Non-pigmented ciliary epithelial cell (primary cell): ENCODE results near the gene TNFRSF14.
"Not testable (repeated sequence)": the region's sequence is repeated elsewhere in the genome, so short reads cannot be mapped to it uniquely, and the experiment has no call there.

ENCODE experiments used
- DNase-seq: peaks from one replicate; pipeline ENCODE4 v3.0.0-alpha.2; 2010; ENCODE audit warnings: low read depth

The TNFRSF14 gene

GRCh38 chr1:2539312-2539907 lies 16.8 kb upstream of the TNFRSF14 start:
- no peak for DNase-seq

DNA sequence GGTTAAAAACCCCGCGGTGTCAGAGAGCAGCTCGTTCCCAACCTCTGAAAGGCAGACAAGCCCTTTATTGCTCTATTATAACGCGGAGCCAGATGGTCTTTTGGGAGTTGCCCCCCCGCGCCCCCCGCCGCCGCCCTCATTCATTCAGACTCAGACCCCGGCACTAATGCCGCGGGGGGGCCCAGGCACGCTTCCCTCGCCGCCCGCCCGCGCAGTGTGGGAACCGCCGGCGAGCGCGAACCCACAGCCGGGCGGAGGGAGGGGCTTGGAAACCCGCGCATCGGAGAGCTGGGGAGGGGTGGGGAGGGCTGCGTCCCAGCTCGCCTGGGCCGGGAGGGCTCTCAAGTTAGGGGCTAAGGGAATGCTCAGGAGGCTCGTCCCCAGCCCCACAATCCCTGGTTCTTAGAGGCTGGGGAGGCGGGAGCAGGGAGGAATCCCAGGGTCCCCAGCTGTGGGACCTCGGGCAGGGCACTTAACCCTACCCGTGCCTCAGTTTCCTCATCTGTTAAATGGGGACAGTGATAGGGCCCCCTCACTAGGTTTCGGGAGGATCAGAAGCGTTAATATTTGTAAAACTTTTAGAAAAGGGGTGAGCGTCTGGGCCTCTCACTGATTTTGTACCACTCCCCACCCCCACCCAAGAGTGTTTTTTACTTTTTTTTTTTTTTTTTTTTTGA lies 15.2 kb upstream of the TNFRSF14 start:
- no peak for DNase-seq

GRCh38 chr1:2541619-2542245 lies 14.4 kb upstream of the TNFRSF14 start:
- DNase-seq, result no peak

GRCh38 chr1:2542246-2542915 lies 13.8 kb upstream of the TNFRSF14 start:
- no peak for DNase-seq

DNA sequence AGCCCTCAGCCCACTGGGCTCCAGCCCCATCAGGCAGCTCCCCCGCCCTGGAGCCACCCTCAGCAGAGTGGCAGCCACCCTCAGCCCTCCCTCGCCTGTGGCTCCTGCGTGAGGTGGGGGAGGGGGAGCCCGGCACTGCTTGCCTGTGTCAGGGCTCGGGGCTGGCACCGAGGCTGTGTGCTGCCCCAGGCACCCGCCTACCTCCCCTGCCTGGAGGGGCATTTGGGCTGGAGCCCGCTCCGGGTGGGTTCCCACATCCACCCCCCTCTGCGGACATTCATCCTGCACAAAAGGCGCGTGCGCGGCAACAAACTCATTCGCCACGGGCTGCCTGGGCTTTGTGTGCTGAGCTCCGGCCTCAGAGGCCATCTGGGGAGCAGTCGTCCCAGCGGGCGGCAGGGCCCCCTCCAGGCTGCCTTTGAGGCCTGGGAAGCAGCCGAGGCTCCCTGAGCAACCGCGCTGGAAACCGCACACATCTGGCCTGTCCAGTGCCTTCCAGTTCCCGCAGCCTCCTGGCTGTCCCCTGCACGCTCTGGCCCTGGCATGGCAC lies 12.6 kb upstream of the TNFRSF14 start:
- no peak for DNase-seq

DNA sequence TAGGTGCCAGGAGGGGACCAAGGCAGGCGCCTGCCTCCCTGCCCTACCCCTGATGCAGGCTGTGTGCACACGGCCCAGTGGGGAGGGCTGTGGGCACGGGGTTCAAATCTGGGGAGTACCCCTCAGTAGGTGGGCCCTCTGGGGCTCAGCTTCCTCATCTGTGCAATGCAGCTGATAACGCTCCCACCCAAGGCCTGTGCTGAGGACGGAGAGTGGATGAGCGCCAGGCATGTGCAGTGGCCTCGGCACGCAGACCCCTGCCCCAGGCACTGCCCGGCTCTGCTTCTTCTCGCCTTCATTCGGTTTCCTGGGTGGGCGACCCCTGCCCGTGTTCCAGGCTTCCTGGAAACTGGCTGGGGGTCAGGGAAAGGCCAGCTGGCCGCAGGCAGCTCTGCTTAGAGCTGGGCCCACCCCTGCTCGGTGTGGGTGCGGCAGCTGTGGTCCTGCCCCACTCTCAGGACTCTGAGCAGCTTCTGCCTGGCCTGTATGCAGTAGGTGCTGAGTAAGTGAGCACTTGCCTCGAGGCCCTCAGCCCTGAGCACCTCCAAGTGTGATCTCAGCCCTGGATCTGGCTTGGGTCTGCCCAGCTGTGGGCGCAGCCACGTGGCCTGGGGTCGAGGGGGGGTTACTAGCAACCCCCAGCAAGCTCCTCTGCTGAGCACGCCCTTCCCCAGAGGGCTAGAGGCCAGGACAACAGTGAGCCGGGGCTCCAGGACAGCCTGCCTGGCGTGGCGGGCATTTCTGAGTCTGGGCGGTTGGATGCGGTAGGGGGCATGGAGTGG lies 11.9 kb upstream of the TNFRSF14 start:
- DNase-seq, result no peak

DNA sequence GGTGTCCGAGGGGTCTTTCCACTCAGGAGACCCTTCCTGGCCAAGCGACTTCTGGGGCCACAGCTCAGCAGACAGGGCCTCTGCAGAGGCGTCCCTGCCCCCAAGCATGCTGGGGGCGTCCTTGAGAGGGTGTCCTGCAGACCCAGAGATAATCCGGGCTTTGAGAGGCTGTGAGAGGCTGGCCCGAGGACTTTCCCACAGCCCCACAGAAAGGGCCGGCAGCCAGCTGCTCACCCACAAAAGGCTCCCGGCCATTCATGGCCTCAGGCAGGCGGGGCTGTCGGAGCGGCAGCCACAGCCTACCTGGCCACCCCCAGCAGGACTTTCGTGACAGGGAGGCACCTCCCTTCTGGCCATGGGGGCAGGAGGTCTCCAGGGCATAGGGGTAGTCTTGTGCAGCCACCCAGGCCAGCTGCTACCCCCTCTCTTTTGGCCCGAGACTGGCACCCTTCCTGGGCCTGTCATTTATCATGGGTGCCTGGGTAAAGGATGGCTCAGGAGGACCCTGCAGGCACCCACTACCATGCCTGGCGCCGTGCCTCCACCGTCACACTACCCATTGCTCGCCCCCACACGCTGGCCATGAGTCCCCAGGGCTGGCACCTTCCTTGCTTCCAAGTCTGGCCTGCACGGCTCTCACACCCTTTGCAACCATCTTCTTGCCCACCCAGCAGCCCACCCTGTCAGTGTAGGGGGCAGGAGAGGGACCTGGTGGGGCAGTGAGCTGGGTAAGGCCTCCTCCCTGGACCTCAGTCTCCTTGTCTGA lies 11.1 kb upstream of the TNFRSF14 start:
- DNase-seq, result no peak

- no peak for DNase-seq
Measured at GRCh38 chr1:2545754-2546514, 10.2 kb upstream of the TNFRSF14 start.

DNA sequence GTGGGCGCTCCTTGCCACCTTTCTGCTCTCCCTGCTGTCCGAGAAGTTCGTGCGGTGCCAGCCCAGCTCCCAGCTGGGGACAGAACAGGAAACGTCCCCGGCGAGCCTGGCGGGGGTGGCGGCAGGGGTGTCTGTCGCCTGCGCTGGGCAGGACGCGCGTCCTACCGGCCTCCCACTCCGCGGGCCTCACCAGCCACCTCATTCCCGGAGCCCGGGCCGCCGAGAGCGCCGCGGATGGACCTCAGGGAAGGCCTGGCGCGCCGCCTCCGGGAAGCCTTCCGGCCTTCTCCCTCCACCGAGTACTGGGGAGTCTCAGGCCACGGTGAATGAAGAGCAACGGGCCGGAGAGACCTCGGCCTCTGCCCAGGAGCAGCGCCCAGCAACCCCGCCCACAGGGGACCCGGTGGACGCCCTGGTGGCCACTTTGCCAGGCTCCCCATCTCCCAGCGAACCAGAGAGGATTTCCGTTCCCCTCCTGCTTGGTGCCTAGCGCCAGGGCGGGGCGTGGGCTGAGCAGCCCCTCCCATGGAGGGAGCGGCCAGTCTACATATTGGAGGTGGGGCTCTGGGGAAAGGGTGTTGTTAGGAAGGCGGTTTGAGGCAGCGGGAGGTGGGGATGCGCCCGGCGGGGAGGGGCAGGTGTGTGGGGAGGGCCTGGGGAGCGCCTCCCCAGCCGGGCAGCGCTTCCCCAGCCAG lies 9.5 kb upstream of the TNFRSF14 start:
- DNase-seq, result no peak

DNA sequence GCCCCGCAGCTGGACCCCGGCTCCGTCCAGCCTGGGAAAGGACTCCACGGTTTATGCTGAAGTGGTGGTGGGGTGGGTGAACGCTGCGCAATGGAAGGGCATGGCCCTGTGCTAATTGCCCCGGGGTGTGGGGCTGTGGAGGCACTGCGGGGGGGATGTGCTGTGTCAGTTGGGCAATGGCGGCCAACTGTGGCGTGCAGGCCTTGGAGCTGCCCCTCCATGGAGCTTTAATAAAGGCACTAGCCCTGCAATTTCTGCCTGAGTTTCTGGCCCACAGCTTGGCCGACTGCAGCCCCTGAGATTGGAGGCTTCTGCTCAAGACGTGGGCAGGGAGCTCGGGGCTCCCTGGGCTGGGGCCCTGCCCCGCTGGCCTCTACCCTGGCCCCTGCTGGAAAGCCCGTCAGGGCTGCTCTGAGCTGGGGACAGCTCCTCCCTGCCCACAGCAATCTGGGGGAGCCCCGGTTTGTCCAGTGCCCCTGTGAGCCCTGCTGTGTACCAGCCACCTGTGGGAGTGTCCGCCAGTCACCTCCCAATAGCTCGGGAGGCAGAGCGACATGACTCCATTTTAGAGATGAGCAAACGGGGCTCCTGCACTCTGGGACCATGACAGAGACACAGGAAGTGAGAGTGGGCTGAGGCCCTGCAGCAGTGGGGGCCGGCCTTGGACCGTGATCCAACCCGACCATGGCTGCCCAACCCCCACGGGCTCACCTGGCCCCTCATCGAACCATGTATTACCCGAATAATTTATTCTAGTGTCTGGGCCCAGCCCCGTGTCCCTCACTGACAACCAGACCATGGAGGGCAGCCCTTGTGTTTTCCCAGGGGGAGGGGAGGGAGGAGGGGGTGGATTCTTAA lies 8.7 kb upstream of the TNFRSF14 start:
- no peak for DNase-seq

DNA sequence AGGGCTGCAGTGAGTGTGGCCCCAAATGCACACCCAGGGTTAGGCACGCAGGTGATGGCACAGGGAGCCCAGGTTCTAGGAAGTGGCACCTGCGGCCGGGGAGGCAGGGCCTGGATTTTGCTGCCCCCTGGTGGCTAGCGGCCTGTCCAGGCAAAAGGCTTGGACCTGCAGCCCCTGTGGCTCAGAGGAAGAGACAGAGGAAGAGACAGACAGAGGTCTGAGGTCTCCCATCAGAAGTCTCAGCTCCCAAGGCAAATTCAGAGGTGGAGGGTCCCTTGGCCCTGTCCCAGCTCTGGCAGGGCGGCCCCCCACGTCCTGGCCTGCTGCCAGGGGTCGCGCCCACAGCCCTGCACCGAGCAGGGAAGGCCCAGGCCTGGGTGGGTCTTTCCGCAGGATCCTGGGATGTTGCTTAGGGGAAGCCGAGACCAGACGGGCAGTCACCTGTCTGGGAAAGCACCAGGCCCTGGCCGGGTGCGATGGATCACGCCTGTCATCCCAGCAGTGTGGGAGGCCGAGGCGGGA lies 8.0 kb upstream of the TNFRSF14 start:
- no peak for DNase-seq

DNA sequence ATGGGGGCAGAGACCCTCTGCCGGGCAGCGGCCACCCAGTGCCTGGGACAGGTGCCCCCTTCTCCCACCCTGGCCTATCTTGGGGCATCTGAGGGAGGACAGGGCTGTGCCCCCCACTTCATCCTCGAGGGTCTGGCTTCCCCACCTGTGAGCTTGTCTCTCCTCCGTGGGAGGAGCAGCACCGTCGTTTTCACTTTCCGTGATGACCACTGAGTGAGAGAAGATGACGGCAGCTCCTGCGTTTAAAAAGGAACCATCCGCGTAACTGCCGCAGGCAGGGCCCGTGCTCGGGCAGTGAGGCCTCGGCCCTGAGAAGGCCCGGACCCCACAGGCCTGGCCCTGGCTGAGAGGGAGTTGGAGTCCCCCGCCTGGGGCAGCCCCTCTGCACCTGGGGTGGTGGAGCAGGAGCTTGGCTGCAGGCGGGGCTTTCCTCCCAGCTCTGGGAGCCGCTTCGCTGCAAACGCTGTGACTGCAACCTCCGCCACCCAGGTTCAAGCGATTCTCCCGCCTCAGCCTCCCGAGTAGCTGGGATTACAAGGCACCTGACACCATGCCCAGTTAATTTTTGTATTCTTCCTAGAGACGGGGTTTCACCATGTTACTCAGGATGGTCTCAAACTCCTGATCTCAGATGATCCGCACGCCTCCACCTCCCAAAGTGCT lies 6.7 kb upstream of the TNFRSF14 start:
- not testable (repeated sequence) for DNase-seq

- not testable (repeated sequence) for DNase-seq
Measured at GRCh38 chr1:2550309-2550861, 5.8 kb upstream of the TNFRSF14 start.

DNA sequence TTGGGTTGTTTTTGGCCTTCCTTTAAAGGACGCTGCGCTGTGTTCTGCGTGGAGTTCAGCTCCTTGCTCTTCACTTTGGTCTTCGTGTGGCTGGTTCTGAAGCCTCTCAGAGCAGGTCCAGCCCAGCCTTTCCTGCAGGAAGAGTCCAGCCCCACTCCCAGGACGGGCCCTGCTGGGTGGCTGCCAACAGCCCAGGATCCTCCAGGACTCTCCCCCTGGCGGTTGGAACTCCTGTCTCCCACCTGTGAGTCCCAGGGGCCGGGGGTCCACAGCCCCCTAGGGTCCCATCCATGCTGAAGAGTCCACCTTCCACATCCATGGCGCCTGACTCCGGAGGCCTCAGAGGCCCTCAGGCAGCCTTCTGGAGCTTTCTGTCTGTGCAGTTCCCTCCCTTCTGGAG lies 4.6 kb upstream of the TNFRSF14 start:
- not testable (repeated sequence) for DNase-seq

- no peak for DNase-seq
Measured at GRCh38 chr1:2552189-2552588, 4.0 kb upstream of the TNFRSF14 start.

- not testable (repeated sequence) for DNase-seq
Measured at GRCh38 chr1:2553076-2553475, 3.1 kb upstream of the TNFRSF14 start.

DNA sequence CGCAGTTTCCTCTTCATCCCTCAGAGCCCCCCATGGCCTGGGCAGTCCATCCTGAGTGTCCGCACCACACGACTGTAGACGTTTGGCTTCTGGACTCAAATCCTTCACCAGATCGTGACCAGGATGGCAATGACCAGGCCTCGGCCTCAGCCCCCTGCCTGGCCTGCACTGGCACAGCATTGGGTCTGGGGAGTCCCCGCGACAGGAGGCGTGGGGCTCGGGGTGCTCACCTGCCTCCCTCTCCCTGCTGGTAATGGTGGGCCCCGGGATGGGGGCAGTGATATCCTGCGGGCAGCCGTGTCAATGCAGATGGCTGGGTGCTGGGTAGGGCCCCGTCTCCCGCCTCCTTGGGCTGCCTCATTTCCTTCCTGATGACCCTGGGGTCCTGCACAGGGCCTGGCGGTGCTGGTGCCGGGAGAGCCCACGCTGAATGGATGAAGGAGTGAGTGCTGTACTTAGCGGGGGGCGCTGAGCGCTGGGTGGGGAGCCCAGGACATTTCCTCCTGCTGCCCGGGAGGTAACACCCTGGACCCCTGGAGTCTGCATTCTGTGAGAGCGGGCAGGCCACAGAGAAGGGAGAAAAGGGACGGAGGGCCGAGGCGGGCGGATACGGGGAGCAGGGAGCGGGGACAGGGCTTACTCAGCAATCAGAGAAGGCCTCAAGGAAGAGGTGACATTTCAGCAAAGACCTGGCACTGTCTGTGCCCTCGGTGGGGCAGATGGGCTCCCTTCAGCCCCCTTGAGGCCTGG lies 2.1 kb upstream of the TNFRSF14 start:
- DNase-seq, result no peak
